H54 (cell line): ENCODE data around the gene OR56A3.
"Not testable (repeated sequence)": the region's sequence is repeated elsewhere in the genome, so short reads cannot be mapped to it uniquely, and the experiment has no call there.

Source experiments
- DNase-seq: peaks from one replicate; pipeline ENCODE4 v3.0.0; 2011; ENCODE audit warnings: low spot score, mixed read lengths; ENCODE audit not compliant: insufficient read length
- FAIRE-seq: peaks from 3 replicates; lab custom pipeline; 2011; peaks lifted over from hg19 to GRCh38; lab: Jason Lieb, UNC
- POLR2A ChIP-seq: IDR thresholded peaks from 2 replicates; pipeline ENCODE4 v1.6.1; 2011; ENCODE audit warnings: low read depth, mild to moderate bottlenecking, low read length

Gene OR56A3

GRCh38 chr11:5937868-5938602 lies 4.0 kb upstream of the OR56A3 start:
- no peak for TF ChIP-seq POLR2A
- FAIRE-seq (no peak), DNase-seq (no peak)

GRCh38 chr11:5938603-5938965 lies 3.5 kb upstream of the OR56A3 start:
- no peak for TF ChIP-seq POLR2A
- no peak for FAIRE-seq
- no peak for DNase-seq

- DNase-seq (no peak), FAIRE-seq (no peak)
- no peak for TF ChIP-seq POLR2A
These were observed 1.3 kb upstream of the OR56A3 start for GRCh38 chr11:5940748-5941147.

- DNase-seq (no peak), FAIRE-seq (no peak)
- TF ChIP-seq POLR2A: no peak
These were observed 13.5 kb downstream of the OR56A3 start for GRCh38 chr11:5955586-5955985.

GRCh38 chr11:5960704-5961320 lies 18.8 kb downstream of the OR56A3 start:
- FAIRE-seq, DNase-seq: not testable (repeated sequence)

- no peak for TF ChIP-seq POLR2A
- DNase-seq (no peak), FAIRE-seq (no peak)
These were observed 24.9 kb downstream of the OR56A3 start for GRCh38 chr11:5966958-5967357.

GRCh38 chr11:5967708-5968107 lies 25.7 kb downstream of the OR56A3 start:
- TF ChIP-seq POLR2A: no peak
- FAIRE-seq (no peak), DNase-seq (no peak)

- no peak for FAIRE-seq
- TF ChIP-seq POLR2A: no peak
- no peak for DNase-seq
These were observed 26.3 kb downstream of the OR56A3 start, which contains the start of gene OR56A5 for GRCh38 chr11:5968394-5968793. OR56A5 (minus strand) TSS chr11:5968494; CDS start chr11:5968494, 0 bp downstream.

GRCh38 chr11:5973530-5973929 lies 31.5 kb downstream of the OR56A3 start:
- FAIRE-seq (no peak), DNase-seq (no peak)
- no peak for TF ChIP-seq POLR2A

- FAIRE-seq: no peak
- no peak for TF ChIP-seq POLR2A
- no peak for DNase-seq
These were observed 41.4 kb downstream of the OR56A3 start for GRCh38 chr11:5983443-5983842.

- no peak for FAIRE-seq
- DNase-seq: no peak
- TF ChIP-seq POLR2A: no peak
These were observed 44.8 kb downstream of the OR56A3 start, which contains the start of gene OR52L1 for GRCh38 chr11:5986885-5987284. OR52L1 (minus strand) TSS chr11:5986985; CDS start chr11:5986930, 55 bp downstream.

- no peak for DNase-seq
- no peak for TF ChIP-seq POLR2A
- no peak for FAIRE-seq
These were observed 47.2 kb downstream of the OR56A3 start for GRCh38 chr11:5989203-5989602.

- no peak for FAIRE-seq
- TF ChIP-seq POLR2A: no peak
These were observed 50.1 kb downstream of the OR56A3 start for GRCh38 chr11:5992150-5992549.

GRCh38 chr11:5992604-5993251 lies 50.7 kb downstream of the OR56A3 start:
- FAIRE-seq (peak; percentile 93), DNase-seq (peak; percentile 33)
- no peak for TF ChIP-seq POLR2A

More at GRCh38 chr11:5992150-5992549, 50.1 kb downstream of the OR56A3 start:
- no peak for DNase-seq
